Epithelial cell of esophagus (primary cell): ENCODE data around the gene SLC25A1.

Experiments used
- DNase-seq: peaks from one replicate; pipeline ENCODE4 v3.0.0; 2010; ENCODE audit warnings: low read depth
- H3K4me3 ChIP-seq: 2 replicates; pipeline ENCODE4 v1.5.1; 2011; ENCODE audit warnings: mild to moderate bottlenecking, low read length, control low read depth
- TF ChIP-seq, protein P1 (sequence below): IDR thresholded peaks from 2 replicates; pipeline ENCODE4 v1.5.1; 2011; ENCODE audit warnings: low read depth, mild to moderate bottlenecking, low read length, control low read depth, inconsistent platforms; ENCODE audit not compliant: insufficient read depth; ENCODE audit errors: missing control alignments

SLC25A1 gene

DNA sequence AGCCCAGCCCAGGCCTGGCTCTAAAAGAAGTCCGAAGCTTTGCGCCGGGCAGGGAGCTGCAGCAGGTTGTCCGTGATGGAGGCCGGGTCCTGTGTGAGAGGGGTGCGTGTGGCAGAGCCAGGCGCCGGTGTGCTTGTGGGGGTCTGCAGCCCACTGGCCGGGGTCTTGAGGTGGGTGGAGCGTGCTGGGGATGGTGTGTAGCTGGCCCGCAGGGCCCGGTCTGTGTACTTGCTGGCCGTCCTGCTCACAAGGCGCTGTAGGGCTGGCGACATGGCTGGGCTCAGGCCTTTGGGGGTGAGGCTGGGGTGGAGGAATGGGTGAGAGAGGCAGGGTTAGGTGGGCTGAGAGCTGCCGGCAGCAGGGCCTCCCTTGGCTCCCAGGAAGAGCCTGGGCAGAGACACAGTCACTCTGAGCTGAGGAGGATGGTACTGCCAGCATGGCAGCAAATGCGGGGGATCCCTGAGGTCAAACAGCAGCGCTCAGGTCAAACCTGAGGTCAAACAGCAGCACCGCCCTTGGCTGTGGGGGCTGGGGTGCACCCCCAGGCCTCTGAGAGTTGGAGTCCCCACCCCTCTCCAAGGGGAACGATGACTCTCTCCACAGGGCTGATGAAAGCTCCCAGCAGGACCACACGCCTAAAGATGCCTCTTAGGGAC lies 44.2 kb downstream of the SLC25A1 start:
- H3K4me3 ChIP-seq: no peak overlapping the region
- TF ChIP-seq, protein P1, sequence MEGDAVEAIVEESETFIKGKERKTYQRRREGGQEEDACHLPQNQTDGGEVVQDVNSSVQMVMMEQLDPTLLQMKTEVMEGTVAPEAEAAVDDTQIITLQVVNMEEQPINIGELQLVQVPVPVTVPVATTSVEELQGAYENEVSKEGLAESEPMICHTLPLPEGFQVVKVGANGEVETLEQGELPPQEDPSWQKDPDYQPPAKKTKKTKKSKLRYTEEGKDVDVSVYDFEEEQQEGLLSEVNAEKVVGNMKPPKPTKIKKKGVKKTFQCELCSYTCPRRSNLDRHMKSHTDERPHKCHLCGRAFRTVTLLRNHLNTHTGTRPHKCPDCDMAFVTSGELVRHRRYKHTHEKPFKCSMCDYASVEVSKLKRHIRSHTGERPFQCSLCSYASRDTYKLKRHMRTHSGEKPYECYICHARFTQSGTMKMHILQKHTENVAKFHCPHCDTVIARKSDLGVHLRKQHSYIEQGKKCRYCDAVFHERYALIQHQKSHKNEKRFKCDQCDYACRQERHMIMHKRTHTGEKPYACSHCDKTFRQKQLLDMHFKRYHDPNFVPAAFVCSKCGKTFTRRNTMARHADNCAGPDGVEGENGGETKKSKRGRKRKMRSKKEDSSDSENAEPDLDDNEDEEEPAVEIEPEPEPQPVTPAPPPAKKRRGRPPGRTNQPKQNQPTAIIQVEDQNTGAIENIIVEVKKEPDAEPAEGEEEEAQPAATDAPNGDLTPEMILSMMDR: no peak
- no peak for DNase-seq

DNA sequence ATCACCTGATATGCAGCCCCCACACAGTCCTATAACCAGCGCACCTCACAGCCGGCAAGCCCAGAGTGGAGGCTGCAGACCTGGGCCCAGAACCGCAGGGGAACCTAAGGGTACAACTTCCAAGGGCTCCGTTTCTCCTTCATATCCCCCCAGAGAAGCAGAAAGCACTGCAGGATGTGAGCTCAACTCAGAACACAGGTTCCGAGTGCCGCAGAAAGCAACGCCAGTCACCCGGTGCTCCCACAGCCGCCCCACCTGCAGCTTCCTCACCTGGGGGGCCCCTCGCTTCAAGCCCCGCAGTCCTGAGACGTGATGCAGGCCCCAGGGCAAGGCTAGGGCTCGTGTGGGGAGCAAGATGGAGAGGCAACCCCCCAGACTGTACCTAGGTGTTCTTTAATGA lies 45.0 kb downstream of the SLC25A1 start:
- no peak for DNase-seq
- H3K4me3 ChIP-seq: no peak overlapping the region

DNA sequence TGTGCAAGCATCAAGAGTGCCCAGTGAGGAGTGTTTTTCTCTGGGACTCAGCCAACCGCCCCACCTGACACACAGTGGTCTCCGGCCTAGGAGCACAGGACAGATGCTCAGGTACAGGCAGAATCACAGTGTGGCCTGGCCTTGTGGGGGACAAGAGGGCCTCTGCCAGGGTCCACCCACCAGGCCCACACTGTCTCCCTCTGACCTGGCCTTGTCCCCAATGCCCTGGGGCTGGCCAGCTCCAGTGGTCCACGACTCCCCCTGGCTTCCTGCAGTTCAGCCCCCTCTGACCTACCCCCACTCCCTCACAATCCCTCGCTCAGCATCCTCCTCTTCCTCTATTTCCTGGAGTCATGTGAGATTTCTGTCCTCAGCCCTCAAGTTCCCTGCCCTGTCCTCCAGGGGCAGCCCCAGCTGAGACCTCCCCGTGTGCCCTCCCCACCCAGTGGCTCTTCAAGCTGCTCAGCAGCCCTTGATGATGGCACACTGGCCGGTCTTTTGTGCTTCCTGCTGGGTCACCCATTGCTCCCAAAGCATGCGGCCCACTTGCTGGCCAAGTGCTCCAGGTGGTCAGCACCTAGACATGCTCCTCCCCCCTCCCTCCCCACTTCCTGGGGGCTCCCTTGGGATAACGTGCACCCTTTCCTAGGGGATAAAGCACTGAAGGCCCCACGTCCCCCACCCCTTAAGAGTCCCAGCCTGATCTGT lies 45.7 kb downstream of the SLC25A1 start:
- TF ChIP-seq, protein P1: no peak
- no peak overlapping the region for H3K4me3 ChIP-seq
- DNase-seq: no peak

More for the DNA sequence above, 45.0 kb downstream of the SLC25A1 start:
- TF ChIP-seq, protein P1: no peak

DNA sequence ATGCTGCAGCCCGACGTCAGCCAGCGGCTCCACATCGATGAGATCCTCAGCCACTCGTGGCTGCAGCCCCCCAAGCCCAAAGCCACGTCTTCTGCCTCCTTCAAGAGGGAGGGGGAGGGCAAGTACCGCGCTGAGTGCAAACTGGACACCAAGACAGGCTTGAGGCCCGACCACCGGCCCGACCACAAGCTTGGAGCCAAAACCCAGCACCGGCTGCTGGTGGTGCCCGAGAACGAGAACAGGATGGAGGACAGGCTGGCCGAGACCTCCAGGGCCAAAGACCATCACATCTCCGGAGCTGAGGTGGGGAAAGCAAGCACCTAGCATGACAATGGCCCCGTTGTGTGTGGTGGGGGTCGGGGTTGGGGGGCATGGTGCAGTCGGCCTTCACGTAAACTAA lies 46.4 kb downstream of the SLC25A1 start:
- TF ChIP-seq, protein P1: no peak
- no peak for DNase-seq
- H3K4me3 ChIP-seq: no peak overlapping the region

DNA sequence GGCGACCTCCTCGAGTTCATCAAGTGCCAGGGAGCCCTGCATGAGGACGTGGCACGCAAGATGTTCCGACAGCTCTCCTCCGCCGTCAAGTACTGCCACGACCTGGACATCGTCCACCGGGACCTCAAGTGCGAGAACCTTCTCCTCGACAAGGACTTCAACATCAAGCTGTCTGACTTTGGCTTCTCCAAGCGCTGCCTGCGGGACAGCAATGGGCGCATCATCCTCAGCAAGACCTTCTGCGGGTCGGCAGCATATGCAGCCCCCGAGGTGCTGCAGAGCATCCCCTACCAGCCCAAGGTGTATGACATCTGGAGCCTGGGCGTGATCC lies 46.9 kb downstream of the SLC25A1 start:
- H3K4me3 ChIP-seq: no peak overlapping the region
- TF ChIP-seq, protein P1: no peak
- DNase-seq: no peak

DNA sequence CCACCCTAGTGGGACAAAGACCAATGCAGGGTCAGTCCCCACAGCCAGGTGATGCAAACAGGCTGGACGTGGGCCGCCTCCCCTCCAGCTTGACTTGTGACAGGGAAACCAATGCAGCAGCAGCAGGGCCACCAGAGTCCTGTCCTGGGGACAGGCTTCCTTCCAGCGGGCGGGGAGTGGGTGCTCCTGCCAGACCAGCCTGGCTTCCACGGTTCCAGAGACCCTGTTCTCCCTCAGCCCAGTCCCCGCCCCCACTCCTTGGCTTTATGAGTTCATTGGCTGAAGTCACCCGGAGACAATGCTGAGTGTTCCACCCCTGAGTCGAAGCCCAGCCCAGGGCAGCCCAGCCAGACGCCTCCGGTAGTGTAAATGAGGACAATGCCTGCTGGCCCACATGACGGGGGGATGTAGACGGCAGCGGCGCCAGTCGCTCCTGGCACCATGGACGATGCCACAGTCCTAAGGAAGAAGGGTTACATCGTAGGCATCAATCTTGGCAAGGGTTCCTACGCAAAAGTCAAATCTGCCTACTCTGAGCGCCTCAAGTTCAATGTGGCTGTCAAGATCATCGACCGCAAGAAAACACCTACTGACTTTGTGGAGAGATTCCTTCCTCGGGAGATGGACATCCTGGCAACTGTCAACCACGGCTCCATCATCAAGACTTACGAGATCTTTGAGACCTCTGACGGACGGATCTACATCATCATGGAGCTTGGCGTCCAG lies 47.4 kb downstream of the SLC25A1 start, which contains the start of gene TSSK2:
TSSK2 (plus strand) TSS at position 350 of the 726 bp plus-strand sequence; CDS start at position 442, 92 bp downstream.
- TF ChIP-seq, protein P1: no peak

More for the DNA sequence above, 47.4 kb downstream of the SLC25A1 start, which contains the start of gene TSSK2:
- H3K4me3 ChIP-seq: no peak within 1 kb of the TSS
- DNase-seq: no peak
